Epidermal melanocyte (primary cell): ENCODE data around the gene TRRAP.
A peak's percentile ranks its signal among the peaks of the same experiment; 100 is the strongest.

Source experiments
- DNase-seq: peaks from one replicate; pipeline ENCODE4 v3.0.0; 2011; ENCODE audit warnings: low spot score; ENCODE audit not compliant: insufficient read length

Gene TRRAP

DNA sequence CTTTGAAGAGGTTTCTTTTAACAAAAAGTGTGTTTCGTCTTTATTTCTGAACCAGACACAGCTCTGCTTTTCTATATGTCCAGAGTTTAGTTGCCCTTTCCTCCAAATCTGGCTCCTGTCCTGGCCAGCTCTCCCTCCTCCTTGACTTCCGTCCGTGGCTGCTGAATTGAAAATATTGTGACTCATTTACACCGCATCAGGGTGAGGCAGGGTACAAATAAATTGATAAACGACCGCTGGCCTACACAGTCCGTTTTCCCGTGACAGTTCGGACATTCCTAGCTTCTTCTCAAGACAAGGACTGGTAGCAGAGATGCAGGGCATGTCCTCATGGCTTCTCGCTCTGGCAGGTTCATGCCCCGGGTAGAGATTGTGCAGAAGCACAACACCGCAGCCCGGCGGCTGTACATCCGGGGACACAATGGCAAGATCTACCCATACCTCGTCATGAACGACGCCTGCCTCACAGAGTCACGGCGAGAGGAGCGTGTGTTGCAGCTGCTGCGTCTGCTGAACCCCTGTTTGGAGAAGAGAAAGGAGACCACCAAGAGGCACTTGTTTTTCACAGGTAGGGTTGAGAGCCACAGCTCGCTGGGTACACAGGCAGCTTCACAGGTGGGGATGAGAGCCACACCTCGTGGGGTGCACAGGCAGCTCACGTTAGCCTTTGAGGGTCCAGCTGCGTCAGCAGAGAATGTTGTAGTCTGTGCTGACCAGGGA, 126.6 kb downstream of the TRRAP start:
- DNase-seq, result no peak

- peak; percentile 49 for DNase-seq
These were observed 127.4 kb downstream of the TRRAP start for GRCh38 chr7:99005776-99006175.

DNA sequence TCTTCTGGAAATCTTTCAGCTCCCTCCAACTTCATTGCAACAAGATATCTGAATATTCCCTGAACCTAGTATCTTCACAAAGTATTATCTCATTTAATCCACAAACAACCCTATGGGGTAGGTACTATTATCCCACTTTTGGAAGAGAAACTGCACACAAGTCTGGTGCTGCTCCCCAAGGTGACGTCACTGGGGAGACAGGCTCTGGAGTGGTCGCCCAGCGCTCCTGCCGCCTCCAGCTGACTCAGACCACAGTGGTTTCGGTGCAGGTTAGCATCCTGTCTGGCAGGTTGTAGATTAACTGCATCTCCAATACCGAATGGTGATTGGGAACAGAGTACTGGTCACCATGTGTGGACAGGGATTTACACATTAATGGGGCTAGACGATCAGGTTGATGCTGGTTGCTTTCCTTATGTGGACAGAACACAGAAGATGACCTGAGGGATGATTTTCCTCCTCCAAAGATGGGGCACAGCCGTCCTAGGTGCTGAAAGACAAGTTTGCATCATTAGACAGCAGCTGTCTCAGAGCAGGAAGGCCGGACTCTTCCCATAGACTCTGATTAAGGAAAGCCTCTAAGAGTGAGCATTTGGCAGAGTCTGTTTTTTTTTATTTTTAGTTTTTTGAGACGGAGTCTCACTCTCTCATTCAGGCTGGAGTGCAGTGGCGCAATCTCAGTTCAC, 128.6 kb downstream of the TRRAP start:
- DNase-seq, result no peak

DNA sequence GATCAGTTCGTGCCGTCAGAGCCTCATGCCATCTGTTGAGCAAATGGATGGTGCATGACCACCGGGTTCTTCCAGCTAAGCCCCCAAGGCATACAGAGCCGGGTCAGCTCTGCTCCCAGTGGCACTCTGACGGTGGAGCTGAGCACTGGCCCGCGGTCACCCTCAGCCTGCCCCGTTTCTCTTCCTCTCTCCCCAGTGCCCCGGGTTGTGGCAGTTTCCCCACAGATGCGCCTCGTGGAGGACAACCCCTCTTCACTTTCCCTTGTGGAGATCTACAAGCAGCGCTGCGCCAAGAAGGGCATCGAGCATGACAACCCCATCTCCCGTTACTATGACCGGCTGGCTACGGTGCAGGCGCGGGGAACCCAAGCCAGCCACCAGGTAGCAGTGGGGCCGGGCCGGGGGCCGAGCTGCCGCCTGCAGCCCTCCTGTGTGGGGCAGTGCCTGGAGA, 129.9 kb downstream of the TRRAP start:
- DNase-seq, result no peak

DNA sequence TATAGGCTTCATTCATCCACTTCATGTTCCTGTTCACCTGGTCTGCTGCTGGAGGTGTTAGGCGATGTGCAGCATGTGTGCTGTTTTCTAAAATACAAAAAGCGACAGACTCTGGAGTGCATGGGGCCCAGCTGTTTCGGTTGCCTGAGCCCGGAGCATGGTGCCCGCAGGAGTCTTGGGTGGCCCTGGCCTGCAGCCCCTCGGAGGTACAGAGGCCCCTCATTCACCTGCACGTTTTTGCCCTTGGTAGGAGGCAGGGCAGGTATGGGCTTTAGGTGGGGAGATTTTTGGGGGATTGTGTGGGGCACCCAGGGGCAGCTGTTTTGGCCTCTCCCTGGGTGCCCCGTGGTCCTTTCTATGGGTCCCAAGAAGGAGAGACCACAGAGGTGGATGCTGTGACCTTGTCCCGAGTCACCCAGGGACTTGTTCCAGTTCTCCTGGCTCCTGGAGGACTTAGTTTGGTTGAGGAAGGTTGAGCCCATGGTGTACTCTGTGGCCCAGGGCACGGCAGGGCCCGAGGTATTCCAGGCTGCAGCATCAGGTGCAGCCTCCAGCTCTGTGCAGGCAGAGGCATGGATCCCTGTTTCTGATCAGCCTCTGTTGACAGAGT, 130.7 kb downstream of the TRRAP start:
- DNase-seq, result no peak

DNA sequence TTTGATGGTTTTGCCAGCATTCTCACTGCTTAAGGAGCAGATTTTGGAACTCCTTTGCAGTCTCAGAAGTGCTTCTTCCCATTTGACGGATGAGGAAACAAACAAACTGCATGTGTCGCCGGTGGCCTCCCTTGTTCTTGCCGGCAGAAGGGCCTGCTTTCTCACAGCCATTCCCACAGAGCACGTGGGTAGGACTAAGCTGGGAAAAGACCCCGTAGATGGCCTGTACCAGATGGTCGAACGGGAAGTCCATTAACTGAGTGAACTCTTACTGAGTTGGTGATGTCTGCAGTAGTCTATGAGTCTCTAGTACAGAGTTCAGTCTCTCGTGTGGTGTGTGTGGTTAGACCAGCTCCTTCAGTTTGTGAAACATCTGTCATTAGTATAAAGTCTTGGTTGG, 131.9 kb downstream of the TRRAP start:
- no peak for DNase-seq

- DNase-seq, result no peak
These were observed 133.0 kb downstream of the TRRAP start for GRCh38 chr7:99011341-99011705.

- DNase-seq, result no peak
These were observed 133.5 kb downstream of the TRRAP start for GRCh38 chr7:99011706-99012404.

DNA sequence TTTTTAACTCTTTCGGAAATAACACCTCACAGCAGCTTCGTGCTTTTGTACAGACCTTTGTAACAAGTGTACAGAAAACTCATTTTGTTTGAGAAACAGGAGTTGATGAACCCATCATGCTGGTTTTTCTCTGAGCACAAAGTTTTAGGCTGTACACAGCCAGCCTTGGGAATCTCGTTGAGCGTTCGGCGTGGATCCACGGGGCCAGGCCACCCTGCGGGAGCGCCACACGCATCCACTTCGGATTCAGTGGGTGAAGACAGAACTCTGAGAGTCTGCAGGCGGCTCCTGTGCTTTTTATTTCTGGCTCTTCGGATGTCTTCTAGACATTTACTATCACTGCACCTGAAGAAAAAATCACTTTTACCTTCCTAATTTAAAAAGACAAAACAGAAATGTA, 134.4 kb downstream of the TRRAP start:
- no peak for DNase-seq

- DNase-seq, result no peak
These were observed 135.2 kb downstream of the TRRAP start for GRCh38 chr7:99013266-99014112.

DNA sequence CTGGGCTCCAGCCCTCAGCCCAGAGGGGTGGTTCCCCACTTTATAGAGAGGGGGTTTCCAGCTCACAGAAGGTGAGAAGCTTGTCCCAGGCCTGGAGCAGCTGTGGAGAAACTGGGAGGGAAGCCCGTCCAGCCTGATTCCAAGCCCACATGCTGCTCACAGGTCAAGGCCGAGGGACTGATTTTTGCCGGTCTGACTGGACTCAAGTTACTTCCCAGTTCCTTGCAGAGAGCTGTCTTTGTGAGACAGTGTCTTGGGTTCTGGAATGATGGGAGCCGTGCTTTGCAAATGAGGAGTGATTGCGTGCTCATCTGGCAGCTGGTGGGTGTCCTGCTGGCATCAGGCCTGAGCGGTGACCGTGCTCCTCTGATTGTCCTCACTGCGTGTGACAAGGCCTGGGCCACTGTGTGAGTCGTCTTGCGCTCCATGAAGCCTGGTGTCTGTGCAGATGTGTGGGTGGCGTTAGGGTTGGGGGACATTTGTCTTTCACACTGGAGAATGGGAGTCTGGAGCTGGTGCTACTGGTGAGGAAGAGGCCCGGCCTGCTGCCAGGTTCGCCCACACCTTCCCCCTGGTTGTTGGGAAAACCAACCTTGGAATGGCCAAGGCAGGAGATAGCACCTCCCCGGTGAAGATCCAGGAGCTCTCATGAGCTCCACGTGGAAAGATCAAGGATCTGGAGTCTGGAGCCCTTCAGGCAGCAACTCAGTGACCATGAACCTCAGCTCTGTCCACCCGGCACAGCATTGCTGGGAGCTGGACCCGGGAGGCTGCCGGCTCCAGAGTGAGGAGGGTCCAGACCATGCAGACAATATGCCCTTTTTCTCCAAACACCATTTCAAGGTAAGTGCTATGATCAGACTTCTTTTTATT, 136.0 kb downstream of the TRRAP start:
- DNase-seq, result no peak

DNA sequence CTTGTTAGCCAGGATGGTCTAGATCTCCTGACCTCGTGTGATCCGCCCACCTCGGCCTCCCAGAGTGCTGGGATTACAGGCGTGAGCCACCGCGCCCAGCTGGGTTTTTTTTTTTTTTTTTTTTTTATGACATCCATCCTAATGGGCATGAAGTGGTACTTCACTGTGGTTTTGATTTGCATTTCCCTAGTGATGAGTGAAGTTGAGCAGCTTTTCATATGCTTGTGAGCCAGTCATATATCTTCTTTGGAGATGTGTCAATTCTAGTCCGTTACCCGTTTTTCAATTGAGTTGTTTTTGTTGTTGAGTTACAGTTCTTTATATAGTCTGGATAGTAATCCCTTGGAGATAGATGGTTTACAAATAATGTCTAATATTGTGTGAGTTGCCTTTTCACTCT, 137.9 kb downstream of the TRRAP start:
- DNase-seq, result no peak

GRCh38 chr7:99019523-99020412, 141.4 kb downstream of the TRRAP start:
- DNase-seq, result no peak

GRCh38 chr7:99020413-99020715, 142.0 kb downstream of the TRRAP start:
- DNase-seq, result no peak

DNA sequence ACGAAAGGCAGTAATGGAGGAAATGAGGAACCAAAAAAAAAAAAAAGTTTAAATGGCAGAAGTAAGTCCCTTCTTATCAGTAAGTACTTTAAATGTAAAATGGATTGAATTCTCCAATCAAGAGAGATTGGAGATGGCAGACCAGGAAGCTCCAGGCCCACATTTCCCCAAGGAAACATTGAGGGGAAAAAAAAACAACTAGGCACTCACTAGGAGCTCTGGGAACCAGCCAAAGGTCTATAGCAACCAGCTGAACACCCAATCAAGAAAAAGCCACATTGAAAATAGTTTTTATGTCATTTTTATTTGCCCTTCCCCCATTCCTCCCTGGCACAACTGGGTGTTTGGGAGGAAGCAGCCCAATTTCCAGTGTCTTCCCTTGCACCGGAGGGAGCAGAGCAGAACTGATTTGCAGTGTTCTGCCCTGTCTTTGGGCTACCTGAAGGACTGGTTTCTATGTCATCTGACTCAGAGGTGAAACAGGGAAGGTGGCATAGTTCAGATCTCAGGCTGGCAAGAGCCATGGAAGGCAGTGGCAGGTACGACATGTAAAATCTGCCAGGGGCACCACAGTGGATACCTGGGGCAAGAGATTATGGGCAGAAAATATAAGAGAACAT, 143.7 kb downstream of the TRRAP start:
- no peak for DNase-seq

GRCh38 chr7:99024066-99024465, 145.7 kb downstream of the TRRAP start:
- DNase-seq, result no peak

GRCh38 chr7:99027241-99027640, 148.9 kb downstream of the TRRAP start:
- no peak for DNase-seq

GRCh38 chr7:99027841-99028240, 149.5 kb downstream of the TRRAP start:
- DNase-seq, result no peak
